D341Med (cell line): ENCODE data around the gene CST3.
"Not testable (repeated sequence)": the region's sequence is repeated elsewhere in the genome, so short reads cannot be mapped to it uniquely, and the experiment has no call there.

ENCODE experiments used
- DNase-seq: peaks from one replicate; pipeline ENCODE4 v3.0.0; 2012; ENCODE audit warnings: low spot score

Gene CST3, protein sequence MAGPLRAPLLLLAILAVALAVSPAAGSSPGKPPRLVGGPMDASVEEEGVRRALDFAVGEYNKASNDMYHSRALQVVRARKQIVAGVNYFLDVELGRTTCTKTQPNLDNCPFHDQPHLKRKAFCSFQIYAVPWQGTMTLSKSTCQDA

DNA sequence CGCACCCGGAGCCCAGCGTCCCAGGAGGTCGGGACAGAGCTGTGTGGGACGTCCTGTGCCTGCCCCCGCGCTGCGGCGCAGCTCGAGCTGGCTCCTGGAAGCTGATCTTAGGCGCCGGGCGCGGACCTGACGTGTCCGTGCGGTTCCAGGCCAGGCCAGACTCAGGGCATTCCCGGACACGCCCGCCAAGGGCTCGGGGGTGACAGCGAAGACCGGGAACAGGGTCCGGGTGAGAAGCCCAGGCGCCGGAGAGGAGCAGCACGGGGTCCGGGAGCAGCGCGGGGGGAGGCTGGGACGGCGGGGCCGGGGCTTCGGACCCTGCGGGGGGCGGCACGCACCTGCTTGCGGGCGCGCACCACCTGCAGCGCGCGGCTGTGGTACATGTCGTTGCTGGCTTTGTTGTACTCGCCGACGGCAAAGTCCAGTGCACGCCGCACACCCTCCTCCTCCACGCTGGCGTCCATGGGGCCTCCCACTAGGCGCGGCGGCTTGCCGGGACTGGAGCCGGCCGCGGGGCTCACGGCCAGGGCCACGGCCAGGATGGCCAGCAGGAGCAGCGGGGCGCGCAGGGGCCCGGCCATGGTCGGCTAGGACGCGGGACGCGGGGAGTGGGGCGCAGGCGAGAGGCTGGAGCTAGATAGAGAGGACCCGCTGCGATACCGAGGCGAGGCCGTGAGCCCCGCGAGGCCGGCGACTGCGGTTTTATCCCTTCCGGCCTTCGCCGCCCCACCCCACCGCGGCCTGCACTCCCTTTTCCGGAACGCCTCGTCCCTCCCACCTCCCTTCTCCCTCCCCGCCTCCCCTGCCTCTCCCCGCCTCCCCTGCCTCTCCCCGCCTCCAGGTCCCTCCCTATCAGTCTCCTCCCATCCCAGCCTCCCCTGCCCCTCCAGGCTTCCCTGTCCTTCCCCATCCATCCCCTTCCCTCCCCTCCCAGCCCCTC, at the start of gene CST3:
Gene CST3 (minus strand): TSS at position 674 of the 940 bp plus-strand sequence. CDS start 93 bp downstream, at position 581.
- peak; percentile 91 for DNase-seq

DNA sequence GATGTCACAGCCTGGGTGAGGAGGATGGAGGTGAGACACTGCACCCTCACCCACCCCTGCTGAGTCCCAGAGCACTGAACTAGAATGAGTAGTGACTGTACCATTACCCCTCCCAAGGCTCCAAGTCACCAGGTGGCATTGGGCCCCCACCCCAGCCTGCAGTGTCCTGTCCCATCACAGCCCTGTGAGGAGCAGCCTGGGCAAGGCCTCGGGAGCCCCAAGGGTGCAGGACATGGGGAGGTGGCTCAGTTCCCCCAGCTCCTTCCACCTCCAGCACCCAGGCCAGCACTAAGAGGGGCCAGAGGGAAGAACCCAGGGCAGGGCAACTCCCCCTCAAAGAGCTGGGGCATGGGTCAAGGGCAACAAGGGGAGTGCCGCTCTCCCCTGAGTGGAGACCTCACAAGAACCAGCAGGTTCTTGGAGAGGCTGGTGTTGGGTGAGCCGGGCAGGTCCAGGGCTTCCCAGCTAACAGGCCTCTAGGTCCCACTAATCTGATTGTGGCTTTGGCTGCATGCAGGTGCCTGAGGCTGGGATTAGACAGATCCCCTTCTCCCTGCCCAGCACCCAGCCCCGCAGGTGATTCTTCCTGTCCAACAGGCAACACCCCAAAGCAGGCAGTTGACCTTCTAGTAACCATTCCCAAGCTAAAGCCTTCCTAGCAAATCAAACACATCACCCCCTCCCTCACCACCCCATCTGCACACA, 48.4 kb upstream of the CST3 start:
- DNase-seq = no peak

DNA sequence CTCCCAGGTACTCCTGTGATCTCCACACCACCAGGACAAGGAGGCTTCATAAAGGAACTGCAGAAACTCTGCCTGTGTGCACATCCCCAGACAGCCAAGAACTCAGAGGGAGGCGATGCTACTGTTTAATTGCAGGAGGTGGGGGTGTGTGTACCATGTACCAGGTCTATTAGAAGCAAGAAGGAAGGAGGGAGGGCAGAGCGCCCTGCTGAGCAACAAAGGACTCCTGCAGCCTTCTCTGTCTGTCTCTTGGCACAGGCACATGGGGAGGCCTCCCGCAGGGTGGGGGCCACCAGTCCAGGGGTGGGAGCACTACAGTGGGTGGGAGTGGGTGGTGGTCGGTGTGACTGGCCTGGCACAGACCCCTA, 47.8 kb upstream of the CST3 start:
- DNase-seq = not testable (repeated sequence)

DNA sequence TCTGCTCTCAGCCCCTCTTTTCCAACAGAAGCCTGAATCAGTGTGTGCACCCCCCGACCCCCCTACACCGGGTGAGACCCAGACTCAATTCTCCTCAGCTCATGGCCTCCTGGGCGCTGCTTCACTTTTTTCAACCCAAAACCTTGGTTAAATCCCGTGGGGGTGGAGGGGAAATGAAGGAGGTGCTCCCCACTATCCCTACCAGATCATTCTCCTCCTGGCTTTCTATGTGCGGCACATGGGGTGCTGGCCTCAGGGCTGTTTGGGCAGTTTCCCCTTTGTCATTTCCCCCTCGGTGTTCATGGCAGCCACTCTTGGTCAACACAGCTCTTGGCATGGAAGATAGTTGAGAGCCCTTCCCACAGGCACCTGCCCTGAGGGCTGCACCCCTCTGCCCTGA, 46.5 kb upstream of the CST3 start:
- DNase-seq = no peak

DNA sequence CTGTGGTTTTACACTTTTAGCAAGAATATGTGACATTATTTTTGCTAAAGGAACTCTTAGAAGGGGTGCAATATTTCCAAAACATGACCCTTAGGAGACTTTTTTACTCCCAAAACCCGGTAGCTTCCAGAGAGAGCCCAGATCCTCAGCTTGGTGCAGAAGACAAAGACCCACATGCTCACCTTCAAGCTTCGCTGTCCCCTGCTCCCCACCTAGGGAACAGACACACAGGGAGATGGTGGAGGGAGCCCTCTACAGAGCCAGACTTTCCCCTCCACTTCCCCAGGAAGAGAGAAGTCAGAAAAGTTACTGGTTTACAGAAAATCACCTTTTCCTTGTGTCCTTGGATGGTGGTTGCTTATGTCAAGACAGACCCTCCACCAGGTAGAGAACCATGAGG, 46.1 kb upstream of the CST3 start:
- no peak for DNase-seq

DNA sequence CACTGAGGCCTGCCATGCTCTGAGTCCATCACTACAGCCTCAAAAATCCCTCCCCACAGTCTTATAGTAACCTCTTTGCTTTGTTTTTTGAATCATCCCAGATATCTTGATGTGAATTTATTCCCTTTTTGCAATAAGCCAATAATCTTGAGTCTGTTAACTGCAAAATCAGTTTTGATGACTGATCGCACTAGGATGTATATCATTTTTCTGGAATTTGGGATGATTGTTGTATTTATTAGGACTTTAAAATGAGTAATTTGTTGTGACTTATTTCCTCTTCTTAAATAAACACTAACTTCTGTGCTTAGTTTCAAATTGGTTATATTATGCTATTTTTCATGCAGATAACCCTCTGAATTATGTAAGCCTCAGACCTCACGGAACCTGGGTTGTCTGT, 45.5 kb upstream of the CST3 start:
- DNase-seq = no peak

DNA sequence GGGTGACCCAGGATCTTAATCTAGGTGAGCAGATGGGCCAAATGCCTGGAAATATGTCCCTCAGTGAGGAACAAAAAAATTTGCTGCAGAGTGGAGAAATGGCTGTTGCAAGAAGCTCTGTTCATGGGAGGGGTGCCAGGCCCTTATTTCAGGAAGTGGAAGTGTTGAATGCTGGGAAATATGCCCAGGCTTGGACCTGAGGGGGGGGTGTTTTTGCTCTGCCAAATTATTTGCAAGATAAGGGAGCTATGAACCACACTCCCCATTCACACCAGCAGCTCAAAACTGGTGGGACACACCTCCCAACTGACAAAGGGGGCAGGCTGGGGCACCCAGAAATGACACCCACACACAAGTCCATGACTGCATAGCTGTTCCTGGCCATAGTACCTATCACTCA, 42.4 kb upstream of the CST3 start:
- DNase-seq = no peak

DNA sequence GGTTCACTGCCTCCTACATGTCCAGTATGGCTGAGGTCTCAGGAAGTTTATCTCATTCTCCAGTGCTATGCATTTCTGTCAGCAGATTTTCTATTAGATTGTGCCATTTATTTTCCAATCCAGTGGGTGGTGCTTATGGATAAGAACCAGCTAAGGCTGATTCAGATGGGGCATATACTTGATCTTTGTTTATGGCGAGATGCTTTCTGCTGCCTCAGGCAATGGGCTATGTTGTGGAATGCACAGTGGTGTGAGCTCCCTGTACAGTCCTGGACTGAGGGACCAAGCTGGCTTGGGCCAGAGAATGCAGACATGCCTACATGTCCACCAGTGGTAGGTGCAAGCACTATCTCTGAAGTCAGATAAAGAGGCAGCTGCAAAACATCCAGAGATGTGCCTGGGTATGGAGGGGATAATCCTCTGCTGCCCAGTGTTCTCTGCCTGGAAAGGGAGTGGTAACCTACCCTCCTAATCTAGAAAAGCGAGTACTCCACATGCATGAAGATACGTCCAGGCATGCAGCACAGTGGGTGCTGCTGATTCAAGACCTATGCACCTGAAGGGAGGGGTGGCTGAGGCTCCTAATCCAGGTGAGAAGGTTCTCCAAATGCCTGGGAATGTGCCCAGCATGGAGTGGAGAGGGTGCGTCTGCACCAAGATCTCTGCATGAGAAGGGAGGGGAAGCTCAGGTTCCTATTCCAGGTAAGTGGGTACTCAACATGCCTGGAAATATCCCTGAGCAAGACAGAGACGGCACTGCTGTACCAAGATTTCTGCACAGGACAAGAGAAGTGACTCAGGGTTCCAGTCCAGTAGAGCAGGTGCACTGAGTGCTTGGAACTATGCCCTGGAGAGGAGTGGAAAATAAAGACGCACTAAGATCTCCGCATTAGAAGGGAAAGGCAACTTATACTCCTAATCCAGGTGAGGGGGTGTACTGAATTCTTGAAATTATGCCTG, 41.7 kb upstream of the CST3 start:
- no peak for DNase-seq

DNA sequence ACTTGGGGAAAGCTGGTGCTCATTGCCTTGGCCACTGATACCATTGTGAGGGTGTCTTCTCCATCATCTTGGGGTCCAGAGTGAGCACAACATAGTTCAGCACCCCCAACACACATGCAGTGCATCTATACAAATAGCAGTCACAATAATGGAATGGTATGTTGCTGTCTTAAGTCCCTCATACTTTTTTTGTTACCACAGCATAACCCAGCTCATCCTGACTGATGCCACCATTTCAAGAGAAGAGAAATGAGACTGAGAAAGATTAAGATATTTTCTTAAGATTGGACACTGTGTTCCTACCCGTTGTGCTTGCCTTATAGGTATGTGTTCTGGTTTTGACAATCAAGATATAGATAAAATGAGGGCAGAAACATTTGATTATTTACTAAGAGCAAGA, 35.5 kb upstream of the CST3 start:
- DNase-seq = no peak

DNA sequence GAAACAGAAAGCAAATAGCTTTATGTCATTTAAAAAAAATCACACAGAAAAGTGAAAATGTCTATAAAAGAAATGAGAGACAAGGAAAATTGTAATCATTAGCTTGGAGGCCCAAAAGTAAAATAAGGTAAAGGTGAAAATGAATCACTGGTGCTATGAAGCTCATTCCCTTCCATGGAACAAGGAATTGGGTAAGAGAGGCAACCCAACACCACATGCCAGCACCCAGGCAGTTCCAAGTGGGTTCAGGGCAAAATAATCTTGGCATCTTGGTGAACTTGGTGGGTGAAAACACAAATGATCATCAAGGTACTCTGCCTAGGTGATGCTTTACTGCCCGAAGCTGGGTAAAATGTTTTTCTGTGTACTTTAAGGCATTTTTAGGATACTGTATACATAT, 34.4 kb upstream of the CST3 start:
- DNase-seq = no peak

DNA sequence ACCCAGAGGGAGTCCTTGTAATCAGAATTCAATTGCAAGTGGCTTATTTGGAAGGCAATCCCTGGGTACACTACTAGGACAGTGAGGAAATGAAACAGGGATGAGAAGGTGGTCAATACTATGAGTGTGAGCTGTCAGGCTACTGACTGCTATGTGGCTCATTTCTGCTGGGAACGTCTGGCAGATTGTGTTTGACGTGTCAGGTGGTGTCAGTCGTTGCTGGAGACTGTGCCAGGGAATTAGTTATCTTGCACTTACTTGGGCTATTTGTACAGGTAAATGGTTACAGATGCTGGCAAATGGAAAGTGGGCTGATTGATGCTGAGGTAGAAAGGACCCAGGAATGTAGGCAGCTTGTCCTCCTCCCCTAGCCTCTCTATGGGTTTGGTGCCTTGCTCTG, 33.7 kb upstream of the CST3 start:
- DNase-seq = no peak

DNA sequence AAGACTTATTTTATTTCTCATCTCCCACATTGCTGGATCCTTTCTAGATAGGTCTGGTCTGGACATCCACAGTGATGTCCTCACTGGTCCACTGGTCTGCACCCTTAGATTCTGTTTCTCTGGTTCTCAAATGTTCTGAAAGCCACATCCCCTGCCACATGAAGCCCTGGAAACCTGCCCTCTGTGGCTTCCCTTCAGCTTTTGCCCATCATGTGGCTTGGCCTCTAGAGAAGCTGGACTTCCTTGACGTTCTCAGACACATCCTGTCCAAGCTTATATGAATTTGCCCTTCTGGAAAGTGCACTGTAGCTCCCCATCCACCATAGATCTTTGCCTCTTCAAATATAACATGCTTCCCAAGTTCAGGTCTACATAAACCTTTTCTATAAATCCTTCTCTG, 32.6 kb upstream of the CST3 start:
- DNase-seq = no peak

DNA sequence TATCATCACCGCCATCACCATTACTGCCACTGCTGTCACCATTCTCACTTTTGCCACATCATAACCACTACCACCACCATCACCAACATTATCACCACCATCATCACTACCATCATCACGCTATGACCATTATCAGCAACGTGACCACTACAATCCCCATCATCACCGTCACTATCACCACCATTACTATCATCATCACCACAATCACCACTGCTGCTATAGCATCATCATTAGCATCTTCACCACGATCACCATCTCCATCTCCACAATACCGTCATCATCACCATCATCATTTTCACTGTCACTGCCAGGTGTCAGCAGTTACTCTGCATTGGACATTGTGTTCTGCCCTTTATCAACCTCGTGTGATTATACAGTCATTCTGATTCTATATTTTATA, 32.1 kb upstream of the CST3 start:
- DNase-seq = no peak

DNA sequence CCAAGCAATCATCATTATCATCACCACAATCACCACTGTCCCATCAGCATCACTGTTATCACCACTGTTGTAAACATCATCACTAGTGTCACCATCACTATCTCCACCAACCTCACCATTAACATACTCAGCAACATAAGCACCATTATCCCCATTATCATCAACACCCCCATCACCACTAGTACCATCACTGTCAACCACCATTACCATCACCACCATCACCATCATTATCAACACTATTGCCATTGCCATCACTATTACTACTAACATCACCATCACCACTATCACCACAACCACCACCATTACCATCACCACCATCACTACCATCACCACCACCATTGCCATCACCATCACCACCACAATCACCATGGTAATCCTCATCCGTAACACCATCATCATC, 31.6 kb upstream of the CST3 start:
- DNase-seq = no peak

DNA sequence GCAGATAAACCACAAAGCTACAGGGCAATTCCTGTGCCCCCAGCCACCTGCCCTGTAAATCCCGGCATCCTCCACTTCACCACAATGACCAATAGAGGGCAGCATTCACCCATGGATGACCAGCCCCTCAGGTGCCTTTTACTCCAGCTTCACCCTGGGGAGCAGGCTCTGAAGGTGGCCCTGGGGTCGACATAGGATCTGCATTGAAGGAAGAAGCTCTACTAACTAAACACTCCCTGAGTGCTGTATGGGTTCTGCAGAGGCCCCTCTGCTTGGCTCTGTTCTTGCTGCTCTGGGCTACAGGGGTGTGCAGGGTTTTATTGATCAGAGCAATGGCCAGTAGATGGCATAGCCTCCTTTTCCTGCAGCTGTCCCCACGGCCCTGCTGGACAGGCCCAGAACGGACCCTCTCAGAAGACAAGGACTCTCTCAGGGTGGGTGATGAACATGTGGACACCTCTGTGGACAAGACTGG, 30.8 kb upstream of the CST3 start:
- peak; percentile 77 for DNase-seq

DNA sequence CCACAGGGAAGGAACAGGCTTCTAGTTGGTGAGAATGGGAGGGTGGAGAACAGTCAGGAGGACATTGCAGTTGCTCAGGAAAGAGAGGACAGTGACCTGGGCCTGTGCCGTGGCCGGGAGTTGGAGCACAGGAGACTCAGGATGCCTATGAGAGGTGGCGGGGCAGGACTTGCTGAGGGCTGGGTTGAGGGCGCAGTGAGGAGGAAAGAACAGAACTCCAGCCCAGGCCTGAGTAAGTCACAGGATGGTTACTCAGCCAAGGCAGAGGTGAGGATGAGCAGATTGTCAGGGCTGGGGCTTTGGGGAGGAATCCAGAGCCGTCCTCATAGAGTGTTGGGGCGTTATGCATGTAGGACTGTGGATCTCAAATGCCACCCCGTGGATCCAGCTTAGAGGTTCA, 29.9 kb upstream of the CST3 start:
- no peak for DNase-seq

DNA sequence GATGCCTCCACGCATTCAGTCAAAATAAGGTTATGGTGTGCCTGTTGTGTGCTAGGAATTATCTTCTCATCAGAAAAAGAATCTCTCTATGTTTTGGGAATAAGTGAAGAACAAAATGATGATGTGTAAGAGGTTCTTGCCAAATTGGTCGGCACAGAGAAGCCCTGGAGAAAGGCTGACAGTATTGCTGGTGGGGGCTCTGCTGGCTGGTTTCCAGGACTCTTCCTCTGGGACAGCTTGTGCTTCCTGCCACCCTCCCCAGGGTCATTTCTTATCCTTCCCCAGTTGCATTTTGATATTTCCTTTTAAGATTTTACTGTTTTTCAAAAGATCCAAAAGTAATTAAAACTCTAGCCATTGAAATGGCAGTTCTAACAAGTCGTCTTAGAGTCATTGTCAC, 28.9 kb upstream of the CST3 start:
- DNase-seq = no peak

DNA sequence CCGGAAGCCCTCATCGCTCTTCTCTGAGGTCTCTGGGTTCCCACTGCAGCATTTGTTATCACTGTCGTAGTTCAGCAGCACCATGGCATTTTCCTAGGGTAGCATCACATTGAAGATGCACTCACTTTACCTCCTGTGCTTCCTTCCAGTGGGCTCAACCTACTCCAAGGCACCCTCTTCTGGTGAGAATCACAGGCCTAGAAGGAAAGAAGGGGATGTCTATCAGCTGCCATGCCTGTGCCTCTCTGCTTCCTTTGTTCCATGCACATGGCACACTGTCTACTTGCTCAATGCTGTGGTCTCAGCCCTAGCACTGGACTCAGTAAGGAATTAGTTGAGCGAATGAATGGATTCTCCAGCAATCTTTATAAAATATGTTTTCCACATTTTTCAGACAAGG, 28.4 kb upstream of the CST3 start:
- DNase-seq = no peak

DNA sequence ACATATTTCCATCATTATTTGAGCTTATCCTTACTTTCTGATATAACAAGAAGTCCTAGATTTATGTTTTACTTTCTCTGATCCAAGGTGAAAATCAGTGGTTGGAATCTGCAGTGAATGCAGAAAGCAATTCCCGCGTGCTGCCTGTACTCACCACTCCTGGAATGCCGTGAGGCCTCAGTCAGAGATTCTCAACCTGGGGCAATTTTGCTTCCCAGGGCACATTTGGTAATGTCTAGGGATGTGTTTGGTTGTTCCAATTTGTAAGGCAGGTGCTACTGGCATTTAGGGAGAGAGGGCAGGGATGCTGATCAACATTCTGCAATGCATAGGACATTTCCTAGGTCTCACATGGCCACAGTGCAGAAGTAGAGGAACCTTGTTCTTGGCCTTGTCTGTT, 27.2 kb upstream of the CST3 start:
- no peak for DNase-seq

DNA sequence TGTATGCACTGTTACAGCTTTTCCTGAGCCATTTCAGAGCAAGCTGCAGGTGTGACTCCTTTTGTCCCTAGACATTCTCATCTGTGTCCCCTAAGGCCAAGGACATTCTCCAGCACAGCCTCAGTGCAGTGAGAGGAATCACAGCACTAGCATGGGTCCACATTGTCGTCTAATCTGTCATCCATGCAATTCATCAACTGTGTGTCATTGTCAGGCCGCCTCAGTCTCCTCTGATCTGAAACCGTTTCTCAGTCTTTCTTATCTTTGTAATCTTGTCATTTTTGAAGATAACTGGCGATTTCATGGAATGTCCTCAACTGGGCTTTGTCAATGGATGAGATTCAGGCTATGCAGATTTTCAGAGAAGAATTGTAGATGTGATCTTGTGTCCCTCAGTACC, 26.3 kb upstream of the CST3 start:
- not testable (repeated sequence) for DNase-seq

DNA sequence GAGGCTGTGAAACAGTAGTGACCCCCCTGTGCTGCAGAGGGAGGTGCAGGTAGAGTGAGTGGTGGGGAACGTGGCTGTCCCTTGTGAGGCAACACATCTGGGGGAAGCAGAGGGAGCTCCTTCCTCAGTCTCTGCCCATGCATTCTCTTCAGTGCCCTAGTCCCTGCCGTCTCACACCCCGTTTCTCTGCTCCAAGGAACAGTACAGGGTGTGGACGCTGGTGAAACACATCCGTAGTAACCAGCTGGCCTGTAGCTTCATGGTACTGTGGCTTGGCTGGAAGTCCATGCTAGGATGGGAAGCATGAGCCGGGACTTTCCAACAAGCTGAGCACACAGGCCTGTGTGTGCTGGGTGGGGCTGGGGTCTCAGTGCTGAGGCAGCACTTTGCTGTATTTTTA, 25.4 kb upstream of the CST3 start:
- DNase-seq = no peak

DNA sequence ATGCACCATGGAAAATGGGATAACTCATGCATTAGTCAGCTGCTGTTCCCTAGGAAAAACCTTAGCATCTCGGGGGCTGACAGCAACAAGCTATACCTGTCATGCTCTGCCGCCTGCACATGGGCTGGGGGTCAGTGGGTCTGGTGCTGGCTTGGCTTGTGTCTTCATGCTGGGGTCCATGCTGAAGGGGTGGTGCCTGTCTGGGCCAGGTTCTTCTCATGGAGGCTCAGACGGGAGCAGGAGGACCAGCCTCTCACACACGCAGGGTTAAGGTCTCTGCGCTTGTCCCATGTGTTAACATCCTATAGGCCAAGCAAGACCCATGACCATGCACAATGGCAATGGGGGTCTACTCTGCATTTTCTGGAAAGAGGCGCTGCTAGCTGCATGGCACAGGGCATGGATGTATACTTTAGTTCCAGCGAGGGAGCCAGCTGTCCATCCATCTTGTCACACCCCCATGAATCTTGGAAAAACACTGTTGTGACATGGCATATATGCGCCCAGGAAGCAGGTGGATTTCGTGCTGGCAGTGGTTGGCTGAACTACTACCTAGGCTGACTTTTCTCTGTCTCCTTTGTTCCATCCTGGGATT, 24.6 kb upstream of the CST3 start:
- DNase-seq = no peak
